ENCODE results near the gene LGALS12.
"Not testable (repeated sequence)": the region's sequence is repeated elsewhere in the genome, so short reads cannot be mapped to it uniquely, and the experiment has no call there.

Gene LGALS12

GRCh38 chr11:63534076-63534475 is 28.2 kb downstream of the LGALS12 start:
- TF ChIP-seq CTCF (IDR thresholded peaks at IDR 0.05; ENCODE audit: low read depth, low read length) = no peak

DNA sequence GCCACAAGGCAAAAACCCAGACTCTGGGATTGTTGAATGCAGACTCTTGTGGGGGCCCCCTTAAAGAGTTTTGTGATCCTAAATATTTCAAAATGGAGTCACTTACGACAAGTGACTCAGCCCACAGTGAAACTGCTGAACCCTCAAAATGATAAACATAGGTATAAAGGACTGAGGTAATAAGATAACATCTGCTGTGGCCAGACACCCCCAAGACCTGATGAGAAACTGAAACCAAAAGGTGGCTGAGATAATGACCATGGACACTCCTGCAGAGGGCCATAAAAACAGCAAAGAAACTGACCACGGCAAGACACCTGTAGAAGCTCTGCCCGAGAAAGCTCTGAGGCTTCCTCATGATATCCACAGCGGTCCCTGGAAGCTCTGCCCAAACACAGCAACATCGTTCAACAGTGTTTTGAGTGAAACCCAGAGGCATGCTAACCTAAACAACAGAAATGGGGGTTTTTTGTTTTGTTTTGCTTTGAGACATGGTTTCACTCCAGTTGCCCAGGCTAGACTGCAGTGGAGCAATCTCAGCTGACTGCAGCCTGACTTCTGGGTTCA is 29.1 kb downstream of the LGALS12 start:
- no peak for DNase-seq (ENCODE audit: extremely low read depth, low read depth)
- TF ChIP-seq CTCF (IDR thresholded peaks at IDR 0.05; ENCODE audit: low read depth, low read length) = no peak

More at GRCh38 chr11:63534076-63534475, 28.2 kb downstream of the LGALS12 start:
- no peak for DNase-seq (ENCODE audit: extremely low read depth, low read depth)

DNA sequence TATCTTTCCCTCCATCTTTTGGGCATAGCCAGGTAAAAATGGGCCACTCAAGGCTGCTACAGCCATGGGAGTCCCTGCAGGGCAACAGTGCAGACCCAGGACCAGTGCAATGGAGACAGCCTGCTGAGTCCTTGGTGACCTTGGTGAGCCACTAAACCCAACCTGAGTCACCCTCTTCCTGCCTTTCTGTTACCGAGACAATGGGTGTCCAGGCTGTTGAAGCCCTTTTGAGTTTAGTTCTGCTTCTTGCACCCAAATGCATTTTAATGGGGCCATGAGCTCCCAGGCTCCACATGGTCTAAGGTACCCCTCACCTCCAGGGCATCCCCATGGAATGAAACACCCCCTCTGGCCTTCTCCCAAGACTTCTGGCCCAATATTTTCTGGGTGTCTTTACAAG is 29.9 kb downstream of the LGALS12 start:
- TF ChIP-seq CTCF (IDR thresholded peaks at IDR 0.05; ENCODE audit: low read depth, low read length) = no peak
- no peak for DNase-seq (ENCODE audit: extremely low read depth, low read depth)

DNA sequence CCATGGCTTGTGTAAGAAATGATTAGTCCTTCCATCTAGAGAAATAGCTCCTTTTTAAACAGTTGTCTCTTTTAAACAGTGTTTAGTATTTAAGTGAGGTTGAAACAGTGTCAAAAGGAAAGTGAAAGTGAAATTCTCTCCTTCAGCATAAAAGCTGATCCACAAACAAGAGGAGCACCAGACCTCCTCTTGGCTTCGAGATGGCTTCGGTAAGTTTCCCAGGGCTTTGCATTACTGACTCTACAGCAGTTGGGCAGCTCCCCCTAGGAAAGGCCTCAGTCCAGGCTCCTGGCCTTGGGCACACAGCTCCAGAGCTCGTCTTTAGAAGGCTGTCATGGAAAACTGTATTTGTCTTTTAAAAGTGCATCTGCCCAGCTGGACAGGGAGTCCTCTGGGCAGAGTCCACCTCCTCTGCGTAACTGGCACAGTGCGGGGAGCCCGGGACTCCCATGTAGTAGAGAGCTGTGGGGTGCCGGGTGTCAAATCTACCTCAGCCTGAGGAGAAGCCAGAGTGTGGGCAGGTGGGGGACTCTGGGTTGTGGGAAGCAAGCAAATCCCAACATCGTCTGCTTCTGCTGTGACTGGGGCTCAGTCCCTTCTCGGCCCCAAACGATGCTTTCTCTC is 30.9 kb downstream of the LGALS12 start, which contains the start of gene PLAAT4:
Gene PLAAT4, plus strand, starts transcription at position 140 of the 624 bp plus-strand sequence. Its CDS starts 61 bp downstream, at position 201.
- DNase-seq (ENCODE audit: extremely low read depth, low read depth) = peak; percentile 30
- TF ChIP-seq CTCF (IDR thresholded peaks at IDR 0.05; ENCODE audit: low read depth, low read length) = peak; percentile 16

- DNase-seq (ENCODE audit: extremely low read depth, low read depth) = peak; percentile 49
- no peak for TF ChIP-seq CTCF (IDR thresholded peaks at IDR 0.05; ENCODE audit: low read depth, low read length)
Observed at GRCh38 chr11:63537293-63538101, 31.6 kb downstream of the LGALS12 start.

- not testable (repeated sequence) for DNase-seq (ENCODE audit: extremely low read depth, low read depth)
Observed at GRCh38 chr11:63542506-63542905, 36.6 kb downstream of the LGALS12 start.

DNA sequence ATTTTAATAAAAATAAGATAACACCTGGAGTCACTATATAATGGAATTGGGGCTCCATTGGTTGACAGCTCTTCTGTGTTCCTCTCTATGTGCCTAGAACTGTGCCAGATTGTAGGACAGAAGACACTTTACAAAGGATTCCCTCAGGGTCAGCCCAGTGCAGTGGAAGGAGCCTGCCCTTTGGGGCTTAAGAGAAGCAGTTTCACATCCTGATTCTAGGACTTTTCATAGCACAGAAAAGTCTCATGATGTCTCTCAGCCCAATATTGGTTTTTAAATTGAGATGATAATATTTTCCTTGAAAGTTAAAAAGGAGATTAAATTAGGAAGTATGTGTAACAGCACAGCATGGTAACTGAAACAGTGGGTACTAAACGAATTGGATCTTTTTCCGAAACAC is 37.8 kb downstream of the LGALS12 start:
- no peak for DNase-seq (ENCODE audit: extremely low read depth, low read depth)
- TF ChIP-seq CTCF (IDR thresholded peaks at IDR 0.05; ENCODE audit: low read depth, low read length) = no peak
